Esophagus squamous epithelium (tissue), 5 donors: Measurements from ENCODE around the gene KLHL36. TPM values are rescaled to one million over a fixed set of nuclear protein-coding genes. Genes with fewer than 3 reads are reported as not detected.

Experiments used
- DNase-seq: peaks from one replicate; lab custom pipeline; 2025; lab: John Stamatoyannopoulos, UW
- H3K27ac ChIP-seq, 4 donors: fragments of 200-600 bp; sonication (generic); one replicate each; pipeline ENCODE4 v1.5.1; 2016 to 2019; ENCODE audit warnings: mild to moderate bottlenecking in 1 of 4
- H3K27me3 ChIP-seq, 4 donors: fragments of 200-600 bp; sonication (generic); 1 replicate in 3 of 4; 2 replicates in 1 of 4; pipeline versions ENCODE4 v1.5.1 to v1.6.0; 2017 to 2021; ENCODE audit warnings: antibody characterized with exemption in 1 of 4
- H3K36me3 ChIP-seq, 3 donors: fragments of 200-600 bp; sonication (generic); one replicate each; pipeline ENCODE4 v1.5.1; 2016 to 2019
- H3K4me1 ChIP-seq, 3 donors: fragments of 200-600 bp; sonication (generic); one replicate each; pipeline ENCODE4 v1.5.1; 2017 to 2019
- H3K4me3 ChIP-seq, 4 donors: fragments of 200-600 bp; sonication (generic); 1 replicate in 3 of 4; 2 replicates in 1 of 4; pipeline ENCODE4 v1.5.1; 2016 to 2019; ENCODE audit warnings: mild to moderate bottlenecking in 2 of 4, moderate library complexity in 1 of 4
- H3K9me3 ChIP-seq, 3 donors: fragments of 200-600 bp; sonication (generic); one replicate each; pipeline ENCODE4 v1.5.1; 2016 to 2019
- CTCF ChIP-seq, 6 experiments: fragments of 450-650 bp in 4 of 6; fragments of 200-600 bp in 2 of 6; sonication (generic) in 2 of 6; IDR thresholded peaks; one replicate each; pipeline ENCODE4 v1.5.1; 2016 to 2019; ENCODE audit warnings: antibody characterized with exemption in 6 of 6, mild to moderate bottlenecking in 4 of 6, moderate library complexity in 4 of 6
- POLR2A ChIP-seq, 4 donors: fragments of 450-650 bp; IDR thresholded peaks; one replicate each; pipeline ENCODE4 v1.6.1; 2017; ENCODE audit warnings: antibody characterized with exemption in 4 of 4, mild to moderate bottlenecking in 4 of 4, moderate library complexity in 3 of 4
- WGBS, 2 donors: methylation state at CpG; one replicate each; pipeline ENCODE4 v1.1.5; 2018; 5-methylcytosine and 5-hydroxymethylcytosine counted together
- intact Hi-C: fragments of 100-400 bp; cut with DNase I; formaldehyde crosslinking; loops from one replicate; pipeline ENCODE4 v1.15.0; 2022
- total RNA-seq, 4 donors: library from RNA; depleted of rRNA; stranded (reverse); fragments of >200 nt; gene quantifications; one replicate each; pipeline ENCODE4 v1.1.0, GENCODE V29; 2016
- donor health status: DM: yes; HTN: yes; CAD: no.

KLHL36 gene
- total RNA-seq, 4 donors from 2014 or later, result 28.7 to 58.6 (median 40.1) TPM

- peak overlapping the region; percentile 47 to 88 (median 74) for H3K27ac ChIP-seq
- intact Hi-C loops, result no loop called here
- TF ChIP-seq POLR2A (IDR thresholded peaks at IDR 0.05) (no peak), CTCF (IDR thresholded peaks at IDR 0.05) (no peak)
- H3K4me3 ChIP-seq, result no peak overlapping the region
- no peaks in the 10 kb centered on the region for H3K27me3 ChIP-seq
- 79 to 90% methylated on average over 2 to 4 of the region's 10 CpGs for WGBS, 2 donors
- H3K9me3 ChIP-seq, result no peaks in the 10 kb centered on the region
- DNase-seq, result no peak
- peaks cover 5 to 86% (median 33%) of the 10 kb centered on the region in 3 donors for H3K4me1 ChIP-seq
- H3K36me3 ChIP-seq, result no peaks in the 10 kb centered on the region
These were observed 44.4 kb upstream of the KLHL36 start for GRCh38 chr16:84603940-84604339.

DNA sequence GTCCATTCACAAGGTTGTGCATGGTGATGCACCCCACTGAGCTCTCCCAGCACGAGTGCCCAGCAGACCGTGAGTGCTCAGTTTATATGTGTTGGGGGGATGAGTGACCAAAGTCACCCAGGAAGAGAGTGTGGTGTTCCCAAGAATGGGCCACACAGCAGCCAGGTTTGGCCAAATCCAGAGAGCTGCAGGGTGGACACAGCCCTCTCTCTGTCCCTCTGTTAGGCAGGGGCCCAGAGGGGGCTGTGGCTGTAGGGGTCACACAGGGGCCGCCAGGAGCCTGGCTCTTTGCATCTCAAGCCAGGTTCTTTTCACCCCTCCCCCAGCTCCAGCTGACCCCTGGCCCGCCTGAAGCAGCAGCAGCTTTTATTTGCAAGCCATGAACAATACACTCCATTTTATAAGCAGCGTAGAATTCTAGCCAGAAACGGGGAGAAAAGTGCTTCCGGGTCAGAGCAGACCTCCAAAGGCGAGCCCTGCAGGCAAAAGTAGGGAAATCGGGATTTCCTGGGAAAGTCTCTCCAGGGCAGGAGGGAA lies 43.8 kb upstream of the KLHL36 start:
- WGBS, 2 donors, result 71 to 85% methylated on average over 6 to 9 of the region's 9 CpGs
- peaks cover 5 to 80% (median 28%) of the 10 kb centered on the region in 3 donors for H3K4me1 ChIP-seq
- TF ChIP-seq POLR2A (IDR thresholded peaks at IDR 0.05) (no peak), CTCF (IDR thresholded peaks at IDR 0.05) (no peak)
- DNase-seq, result no peak
- intact Hi-C loops, result loop anchor here (5.0 kb wide), 1 partner anchor 82 kb away; no protein-coding TSS in a partner anchor
- peak overlapping the region in 2 of 4 donors; percentile 85 to 88 for H3K27ac ChIP-seq
- no peaks in the 10 kb centered on the region for H3K9me3 ChIP-seq
- H3K36me3 ChIP-seq, result no peaks in the 10 kb centered on the region
- H3K27me3 ChIP-seq, result no peaks in the 10 kb centered on the region
- no peak overlapping the region for H3K4me3 ChIP-seq

DNA sequence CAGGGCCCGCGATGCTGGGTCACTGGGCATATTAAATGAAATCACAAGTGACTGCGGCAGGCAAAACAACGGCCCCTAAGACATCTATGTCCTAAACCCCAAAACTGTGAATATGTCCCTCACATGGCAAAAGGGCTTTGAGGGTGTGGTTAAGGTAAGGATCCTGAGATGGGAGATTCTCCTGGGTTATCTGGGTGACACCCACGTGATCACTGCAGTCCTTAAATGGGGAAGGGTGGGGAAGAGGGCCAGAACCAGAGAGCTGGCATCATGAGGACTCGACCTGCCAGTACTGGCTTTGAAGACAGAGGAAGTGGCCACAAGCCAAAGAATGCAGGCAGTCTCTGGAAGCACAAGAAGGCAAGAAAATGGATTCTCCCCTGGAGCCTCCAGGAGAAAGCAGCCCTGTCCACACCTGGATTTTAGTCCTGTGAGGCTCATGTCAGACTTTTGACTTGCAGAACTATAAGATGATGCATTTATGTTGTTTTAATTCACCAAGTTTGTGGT lies 42.9 kb upstream of the KLHL36 start:
- no peaks in the 10 kb centered on the region for H3K27me3 ChIP-seq
- peaks cover 5 to 73% (median 26%) of the 10 kb centered on the region in 3 donors for H3K4me1 ChIP-seq
- intact Hi-C loops, result loop anchor here (5.0 kb wide), 1 partner anchor 83 kb away; no protein-coding TSS in a partner anchor
- DNase-seq, result no peak
- H3K36me3 ChIP-seq, result no peaks in the 10 kb centered on the region
- H3K27ac ChIP-seq, result no peak overlapping the region
- 72 to 88% methylated on average over 6 of the region's 6 CpGs for WGBS, 2 donors
- no peak overlapping the region for H3K4me3 ChIP-seq
- no peaks in the 10 kb centered on the region for H3K9me3 ChIP-seq
- TF ChIP-seq POLR2A (IDR thresholded peaks at IDR 0.05), result no peak
- TF ChIP-seq CTCF (IDR thresholded peaks at IDR 0.05), result no peak

DNA sequence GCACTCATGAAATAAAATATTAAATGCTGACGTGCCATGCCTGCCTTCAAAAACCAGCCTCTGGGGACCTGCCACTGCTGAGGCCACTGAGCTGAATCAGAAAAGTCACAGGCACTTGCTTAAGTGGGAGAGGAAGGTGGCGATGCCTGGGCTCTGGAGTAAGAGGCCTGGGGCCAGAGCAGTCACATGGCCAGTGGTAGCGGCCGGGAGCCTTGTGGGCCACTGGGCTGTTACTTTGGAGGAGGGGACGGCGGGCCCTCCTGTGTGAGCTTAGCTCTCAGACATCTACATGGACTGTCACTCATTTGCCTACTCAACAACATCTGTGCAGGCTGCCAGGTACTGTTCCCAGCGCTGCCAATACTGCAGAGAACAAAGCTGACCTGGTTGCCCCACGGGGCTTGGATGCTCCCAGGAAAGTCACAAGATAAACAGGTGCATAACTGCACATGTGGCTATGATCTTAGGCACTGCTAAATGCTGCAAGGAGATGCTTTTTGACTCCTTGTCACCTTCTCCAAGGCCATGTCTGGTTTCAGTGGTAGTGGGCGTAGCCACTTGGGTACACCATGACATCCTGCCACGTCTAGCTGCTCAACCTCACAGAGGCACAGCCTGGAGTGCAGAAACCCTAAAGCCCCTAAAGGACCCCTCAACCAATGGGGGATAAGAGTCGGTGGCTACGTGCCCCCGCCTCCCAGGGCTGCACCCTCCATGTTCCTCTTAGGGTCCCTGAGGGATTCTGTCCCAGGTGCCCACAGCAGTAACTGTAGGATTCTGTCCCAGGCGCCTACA lies 42.0 kb upstream of the KLHL36 start:
- Histone ChIP-seq H3K4me3 (no peak overlapping the region), H3K27me3 (no peaks in the 10 kb centered on the region), H3K9me3 (no peaks in the 10 kb centered on the region), H3K36me3 (no peaks in the 10 kb centered on the region), H3K27ac (no peak overlapping the region), H3K4me1 (peaks cover 6 to 69% (median 19%) of the 10 kb centered on the region in 3 donors)
- no peak for DNase-seq
- 77 to 86% methylated on average over 6 to 7 of the region's 14 CpGs for WGBS, 2 donors
- intact Hi-C loops, result loop anchor here (5.0 kb wide), 1 partner anchor 84 kb away; no protein-coding TSS in a partner anchor
- no peak for TF ChIP-seq POLR2A (IDR thresholded peaks at IDR 0.05)
- TF ChIP-seq CTCF (IDR thresholded peaks at IDR 0.05), result no peak

GRCh38 chr16:84607061-84607460 lies 41.2 kb upstream of the KLHL36 start:
- H3K9me3 ChIP-seq, result no peaks in the 10 kb centered on the region
- H3K4me3 ChIP-seq, result no peak overlapping the region
- H3K27me3 ChIP-seq, result no peaks in the 10 kb centered on the region
- intact Hi-C loops, result loop anchor here (5.0 kb wide), 1 partner anchor 85 kb away; no protein-coding TSS in a partner anchor
- H3K4me1 ChIP-seq, result peaks cover 8 to 69% (median 15%) of the 10 kb centered on the region in 3 donors
- H3K27ac ChIP-seq, result peak overlapping the region in 3 of 4 donors; percentile 31 to 60 (median 52)
- no peak for DNase-seq
- whole genome bisulfite sequencing, 2 donors, result 92% methylated on average over 13 of the region's 13 CpGs
- no peaks in the 10 kb centered on the region for H3K36me3 ChIP-seq
- no peak for TF ChIP-seq CTCF (IDR thresholded peaks at IDR 0.05)
- TF ChIP-seq POLR2A (IDR thresholded peaks at IDR 0.05), result no peak
